SJCRH30 (cell line): ENCODE data around the gene MRPS31. TPM values are rescaled to one million over a fixed set of nuclear protein-coding genes. Genes with fewer than 3 reads are reported as not detected.
"Not testable (repeated sequence)": the region's sequence is repeated elsewhere in the genome, so short reads cannot be mapped to it uniquely, and the experiment has no call there.

ENCODE experiments used
- DNase-seq, 2 experiments: peaks; one replicate each; pipeline ENCODE4 v3.0.0-alpha.2; 2015 to 2020
- H3K27ac ChIP-seq: fragments of 250-450 bp; sonication (Bioruptor Pico); 2 replicates; pipeline ENCODE4 v1.5.1; 2020; ENCODE audit warnings: mild to moderate bottlenecking, moderate library complexity
- H3K27me3 ChIP-seq: fragments of 250-450 bp; sonication (Bioruptor Pico); 2 replicates; pipeline ENCODE4 v1.5.1; 2020; ENCODE audit warnings: mild to moderate bottlenecking, moderate library complexity
- H3K36me3 ChIP-seq: fragments of 250-450 bp; sonication (Bioruptor Pico); 2 replicates; pipeline ENCODE4 v1.5.1; 2020; ENCODE audit warnings: mild to moderate bottlenecking, moderate library complexity
- H3K4me1 ChIP-seq: fragments of 250-450 bp; sonication (Bioruptor Pico); 2 replicates; pipeline ENCODE4 v1.5.1; 2020; ENCODE audit warnings: mild to moderate bottlenecking, moderate library complexity
- H3K4me3 ChIP-seq: fragments of 250-450 bp; sonication (Bioruptor Pico); 2 replicates; pipeline ENCODE4 v1.5.1; 2020; ENCODE audit warnings: mild to moderate bottlenecking, moderate library complexity
- H3K9me3 ChIP-seq: fragments of 250-450 bp; sonication (Bioruptor Pico); replicated peaks from 2 replicates; pipeline ENCODE4 v1.5.1; 2020; ENCODE audit warnings: mild to moderate bottlenecking, moderate library complexity
- total RNA-seq: library from RNA; depleted of rRNA; stranded (reverse); fragments of >200 nt; shearing (Covaris generic); gene quantifications from 2 replicates; pipeline ENCODE4 v1.2.3, GENCODE V29; 2014

The MRPS31 gene
- total RNA-seq, 1 experiment from 2014 or later = 38.6 TPM

DNA sequence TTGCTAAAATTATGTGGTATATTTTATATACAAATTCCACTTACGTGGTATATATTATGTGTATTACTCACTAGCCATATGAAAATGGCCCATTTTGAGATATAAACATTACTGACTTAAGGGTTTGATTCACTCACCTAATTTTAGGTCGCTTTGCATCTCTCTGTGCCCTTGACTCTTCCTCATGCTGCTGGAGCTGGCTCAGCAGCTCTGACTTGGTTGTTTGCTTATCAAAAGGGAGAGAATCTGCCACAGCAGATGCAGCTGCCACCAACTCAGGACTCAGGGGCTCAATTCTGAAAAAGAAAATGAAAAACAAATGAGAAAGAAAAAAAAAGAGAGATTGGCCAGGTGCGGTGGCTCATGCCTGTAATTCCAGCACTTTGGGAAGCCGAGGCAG is 12.2 kb downstream of the MRPS31 start:
- DNase-seq = no peak
- no peaks in the 10 kb centered on the region for H3K4me1 ChIP-seq
- no peak overlapping the region for H3K4me3 ChIP-seq
- peaks cover 17% of the 10 kb centered on the region; the same call in 1 of the 2 replicates for H3K36me3 ChIP-seq
- H3K9me3 ChIP-seq = no peaks in the 10 kb centered on the region
- H3K27ac ChIP-seq = no peak overlapping the region
- no peaks in the 10 kb centered on the region for H3K27me3 ChIP-seq

DNA sequence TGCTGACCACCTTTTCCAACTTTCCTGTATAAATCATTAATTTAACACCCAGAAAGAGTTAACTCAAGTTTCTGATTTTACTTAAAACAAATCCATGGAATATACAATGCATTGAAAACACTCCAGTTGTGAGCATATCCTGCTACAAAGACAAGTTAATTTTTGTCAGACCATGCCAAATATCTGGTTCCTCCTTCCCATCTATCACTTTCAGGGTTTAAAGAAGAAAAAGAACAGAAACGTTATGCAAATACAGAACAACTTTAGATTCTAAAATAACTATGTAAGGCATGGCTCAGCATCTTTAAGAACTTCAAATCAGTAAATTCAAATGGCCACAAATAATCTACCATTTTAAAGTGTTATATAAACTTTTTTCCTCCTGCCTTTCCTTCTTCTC is 14.9 kb downstream of the MRPS31 start:
- Histone ChIP-seq H3K27ac (no peak overlapping the region), H3K36me3 (peaks cover 22% of the 10 kb centered on the region; the same call in 1 of the 2 replicates), H3K9me3 (no peaks in the 10 kb centered on the region), H3K27me3 (no peaks in the 10 kb centered on the region), H3K4me1 (no peaks in the 10 kb centered on the region), H3K4me3 (no peak overlapping the region)
- no peak for DNase-seq

GRCh38 chr13:40755082-40755700 is 15.8 kb downstream of the MRPS31 start:
- Histone ChIP-seq H3K4me1 (no peaks in the 10 kb centered on the region), H3K9me3 (no peaks in the 10 kb centered on the region), H3K27ac (no peak overlapping the region), H3K27me3 (no peaks in the 10 kb centered on the region), H3K36me3 (peaks cover 22% of the 10 kb centered on the region; the same call in 1 of the 2 replicates), H3K4me3 (no peak overlapping the region)
- no peak for DNase-seq

GRCh38 chr13:40749327-40749726 is 21.7 kb downstream of the MRPS31 start:
- no peak overlapping the region for H3K27ac ChIP-seq
- DNase-seq = no peak

DNA sequence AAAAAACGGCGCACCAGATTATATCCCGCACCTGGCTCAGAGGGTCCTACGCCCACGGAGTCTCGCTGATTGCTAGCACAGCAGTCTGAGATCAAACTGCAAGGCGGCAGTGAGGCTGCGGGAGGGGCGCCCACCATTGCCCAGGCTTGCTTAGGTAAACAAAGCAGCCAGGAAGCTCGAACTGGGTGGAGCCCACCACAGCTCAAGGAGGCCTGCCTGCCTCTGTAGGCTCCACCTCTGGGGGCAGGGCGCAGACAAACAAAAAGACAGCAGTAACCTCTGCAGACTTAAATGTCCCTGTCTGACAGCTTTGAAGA is 35.8 kb downstream of the MRPS31 start:
- H3K4me1 ChIP-seq, H3K27me3 ChIP-seq, DNase-seq, H3K27ac ChIP-seq, H3K9me3 ChIP-seq, H3K36me3 ChIP-seq, H3K4me3 ChIP-seq: not testable (repeated sequence)

More at GRCh38 chr13:40749327-40749726, 21.7 kb downstream of the MRPS31 start:
- Histone ChIP-seq H3K27me3 (no peaks in the 10 kb centered on the region), H3K9me3 (no peaks in the 10 kb centered on the region), H3K36me3 (peaks cover 12% of the 10 kb centered on the region), H3K4me1 (no peaks in the 10 kb centered on the region), H3K4me3 (no peak overlapping the region)

GRCh38 chr13:40734536-40735231 is 36.3 kb downstream of the MRPS31 start:
- not testable (repeated sequence) for H3K9me3 ChIP-seq, H3K36me3 ChIP-seq, DNase-seq, H3K4me1 ChIP-seq, H3K27ac ChIP-seq, H3K27me3 ChIP-seq, H3K4me3 ChIP-seq

GRCh38 chr13:40732658-40733057 is 38.3 kb downstream of the MRPS31 start:
- Histone ChIP-seq H3K36me3 (peaks cover 3% of the 10 kb centered on the region), H3K9me3 (no peaks in the 10 kb centered on the region), H3K4me3 (no peak overlapping the region), H3K27me3 (no peaks in the 10 kb centered on the region), H3K4me1 (no peaks in the 10 kb centered on the region), H3K27ac (no peak overlapping the region)
- DNase-seq = no peak

DNA sequence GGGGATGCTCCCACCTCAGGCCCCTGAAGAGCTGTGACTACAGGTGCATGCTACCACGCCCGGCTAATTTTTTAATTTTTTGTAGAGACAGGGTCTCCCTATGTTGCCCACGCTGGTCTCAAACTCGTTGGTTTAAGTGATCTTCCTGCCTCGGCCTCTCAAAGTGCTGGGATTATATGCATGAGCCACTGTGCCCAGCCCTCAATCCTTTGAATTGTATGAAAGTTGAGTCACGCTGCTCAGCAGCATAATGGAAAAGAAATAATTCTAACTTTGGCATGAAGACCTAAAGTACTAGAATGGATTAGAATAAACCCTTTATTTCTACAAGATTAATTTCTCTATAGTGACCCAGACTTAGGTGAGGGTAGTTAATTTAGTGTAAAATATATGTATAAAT is 42.4 kb downstream of the MRPS31 start:
- Histone ChIP-seq H3K4me1 (no peaks in the 10 kb centered on the region), H3K36me3 (peaks cover 12% of the 10 kb centered on the region), H3K27me3 (no peaks in the 10 kb centered on the region), H3K27ac (no peak overlapping the region), H3K4me3 (no peak overlapping the region), H3K9me3 (no peaks in the 10 kb centered on the region)
- no peak for DNase-seq

DNA sequence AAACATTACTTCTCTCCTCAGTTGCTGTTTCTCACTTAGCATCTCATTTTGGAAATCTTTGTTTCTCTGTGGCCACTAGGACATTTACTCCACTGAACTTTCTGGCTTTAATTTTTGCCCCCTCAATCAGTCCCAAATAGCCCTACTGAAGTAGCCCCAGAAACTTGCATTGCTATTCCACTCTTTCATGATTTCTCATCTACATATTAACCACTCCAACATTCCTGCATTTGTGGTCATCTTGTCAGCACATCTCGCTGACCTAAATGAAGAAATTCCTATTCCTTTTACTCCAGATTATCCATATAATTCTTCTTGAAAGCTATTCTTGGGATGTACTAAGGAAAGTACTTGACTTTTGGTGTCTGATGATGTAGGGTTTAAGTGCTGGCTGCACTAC is 56.6 kb downstream of the MRPS31 start:
- H3K9me3 ChIP-seq, H3K36me3 ChIP-seq, H3K4me1 ChIP-seq, H3K27ac ChIP-seq, DNase-seq, H3K4me3 ChIP-seq, H3K27me3 ChIP-seq: not testable (repeated sequence)

GRCh38 chr13:40706439-40706838 is 64.6 kb downstream of the MRPS31 start:
- H3K27me3 ChIP-seq = no peaks in the 10 kb centered on the region; the same call in 1 of the 2 replicates

GRCh38 chr13:40697711-40698110 is 73.3 kb downstream of the MRPS31 start:
- H3K4me3 ChIP-seq = no peak overlapping the region
- H3K9me3 ChIP-seq = no peaks in the 10 kb centered on the region
- peaks cover 5% of the 10 kb centered on the region; the same call in 1 of the 2 replicates for H3K4me1 ChIP-seq
- no peaks in the 10 kb centered on the region for H3K36me3 ChIP-seq
- no peaks in the 10 kb centered on the region; the same call in 1 of the 2 replicates for H3K27me3 ChIP-seq
- no peak overlapping the region for H3K27ac ChIP-seq
- DNase-seq = no peak

More at GRCh38 chr13:40706439-40706838, 64.6 kb downstream of the MRPS31 start:
- Histone ChIP-seq H3K9me3 (no peaks in the 10 kb centered on the region; the same call in 1 of the 2 replicates), H3K4me1 (no peaks in the 10 kb centered on the region), H3K27ac (no peak overlapping the region), H3K4me3 (no peak overlapping the region), H3K36me3 (no peaks in the 10 kb centered on the region)
- DNase-seq = no peak

DNA sequence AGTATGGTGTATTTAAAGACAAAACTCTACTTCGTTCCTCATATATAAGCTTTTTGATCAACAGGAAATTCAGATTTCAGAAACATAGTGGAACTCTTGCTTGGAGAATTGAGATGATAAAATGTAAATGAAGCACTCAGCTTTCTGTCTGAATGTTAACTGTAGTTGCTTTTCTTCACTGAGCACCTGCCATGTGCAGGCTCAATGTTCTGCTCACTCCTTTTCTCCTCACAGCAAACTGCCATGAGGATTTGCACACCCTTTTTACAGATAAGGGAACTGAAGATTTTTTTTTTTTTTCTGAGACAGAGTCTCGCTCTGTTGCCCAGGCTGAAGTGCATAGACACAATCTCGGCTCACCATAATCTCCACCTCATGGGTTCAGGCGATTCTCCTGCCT is 76.6 kb downstream of the MRPS31 start:
- H3K27me3 ChIP-seq = no peaks in the 10 kb centered on the region
- H3K36me3 ChIP-seq = no peaks in the 10 kb centered on the region
- H3K9me3 ChIP-seq = no peaks in the 10 kb centered on the region
- H3K27ac ChIP-seq = no peak overlapping the region
- no peak for DNase-seq
- no peak overlapping the region for H3K4me3 ChIP-seq
- peaks cover 5% of the 10 kb centered on the region; the same call in 1 of the 2 replicates for H3K4me1 ChIP-seq

GRCh38 chr13:40692946-40693345 is 78.0 kb downstream of the MRPS31 start:
- Histone ChIP-seq H3K27ac (no peak overlapping the region), H3K9me3 (no peaks in the 10 kb centered on the region), H3K4me3 (no peak overlapping the region), H3K4me1 (peaks cover 5% of the 10 kb centered on the region; the same call in 1 of the 2 replicates), H3K36me3 (no peaks in the 10 kb centered on the region), H3K27me3 (no peaks in the 10 kb centered on the region)
- peak; percentile 14 to 29 for DNase-seq

DNA sequence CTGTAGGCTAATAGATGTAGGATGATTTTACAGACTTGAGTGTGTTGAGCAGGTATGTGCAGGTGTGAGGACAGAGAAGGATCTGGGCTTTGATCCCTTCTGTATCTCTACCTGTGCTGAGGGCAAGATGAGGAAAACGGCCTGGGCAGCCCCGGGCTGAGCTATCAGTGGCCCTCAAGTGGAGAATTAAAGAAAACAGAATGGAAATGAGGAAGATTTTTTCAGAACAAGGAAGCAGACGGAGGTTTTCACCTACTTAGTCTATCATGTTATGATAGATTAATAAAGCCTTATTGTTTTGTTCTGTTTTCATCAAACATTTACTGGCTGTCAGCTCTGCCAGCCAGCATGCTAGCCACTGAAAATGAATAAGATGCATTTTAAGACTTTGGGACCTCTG is 82.2 kb downstream of the MRPS31 start:
- H3K27ac ChIP-seq = no peak overlapping the region
- DNase-seq = no peak
- no peaks in the 10 kb centered on the region for H3K36me3 ChIP-seq
- H3K9me3 ChIP-seq = no peaks in the 10 kb centered on the region
- peaks cover 5% of the 10 kb centered on the region; the same call in 1 of the 2 replicates for H3K4me1 ChIP-seq
- no peaks in the 10 kb centered on the region for H3K27me3 ChIP-seq
- H3K4me3 ChIP-seq = no peak overlapping the region

DNA sequence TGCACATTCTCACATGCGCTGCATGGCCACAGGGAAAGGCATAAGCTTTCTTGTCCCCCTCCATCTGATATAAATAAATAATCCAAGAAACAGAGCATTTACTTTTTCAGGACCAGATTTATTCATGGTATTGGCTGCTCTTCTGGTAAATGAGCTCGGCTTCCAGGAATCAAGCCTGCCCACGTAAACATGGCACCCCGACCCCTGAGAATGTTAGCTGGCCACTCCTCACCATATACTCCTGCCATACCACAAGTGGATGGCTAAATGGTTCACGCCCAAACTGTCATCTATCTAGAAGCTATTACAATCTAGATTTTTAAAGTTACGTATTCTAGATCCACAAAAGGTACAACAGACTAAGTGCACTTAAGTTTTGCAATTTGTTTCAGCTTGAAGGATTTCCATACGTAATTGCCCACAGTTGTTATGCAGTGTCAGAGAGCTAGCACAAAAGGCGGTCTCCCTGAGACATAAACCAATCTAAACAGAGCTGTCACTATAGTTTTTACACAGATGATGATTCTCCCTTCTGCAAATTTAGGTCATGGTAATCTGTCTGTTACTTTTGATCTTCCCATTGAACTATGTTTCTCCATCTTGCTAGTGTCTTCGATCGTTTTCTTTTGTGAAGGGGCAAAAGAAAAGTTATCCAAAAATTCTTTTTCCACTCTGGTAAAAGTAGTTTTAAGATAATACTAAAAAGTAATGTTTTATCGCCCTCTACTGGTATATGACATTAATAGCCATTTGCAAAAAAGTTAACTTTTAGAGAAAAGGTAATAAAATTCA is 88.3 kb downstream of the MRPS31 start:
- DNase-seq = peak in 1 of 2 experiments; percentile 59
- H3K27me3 ChIP-seq = no peaks in the 10 kb centered on the region
- H3K36me3 ChIP-seq = no peaks in the 10 kb centered on the region
- H3K4me3 ChIP-seq = 0 out of 2 replicates have a peak overlapping the region, but pooled peaks have one; percentile 11
- peak overlapping the region; percentile 7; the same call in 1 of the 2 replicates for H3K27ac ChIP-seq
- no peaks in the 10 kb centered on the region for H3K9me3 ChIP-seq
- peaks cover 18% of the 10 kb centered on the region for H3K4me1 ChIP-seq
